GM21576 (cell line): ENCODE results near the gene ARID3B.

Experiments used
- ATAC-seq: cut with Tn5 transposase; IDR thresholded peaks from one replicate; pipeline ENCODE4 v1.9.1; 2021; ENCODE audit warnings: mild to moderate bottlenecking, moderate library complexity; ENCODE audit not compliant: unreplicated experiment

ARID3B gene

GRCh38 chr15:74633781-74634180 lies 92.8 kb downstream of the ARID3B start:
- ATAC-seq, result no peak

- no peak for ATAC-seq
These were observed 94.2 kb downstream of the ARID3B start for GRCh38 chr15:74635228-74635627.

GRCh38 chr15:74636984-74637383 lies 96.0 kb downstream of the ARID3B start:
- no peak for ATAC-seq

GRCh38 chr15:74641151-74641550 lies 100.1 kb downstream of the ARID3B start:
- ATAC-seq, result no peak

- no peak for ATAC-seq
These were observed 101.3 kb downstream of the ARID3B start for GRCh38 chr15:74642348-74642733.

- no peak for ATAC-seq
These were observed 102.0 kb downstream of the ARID3B start for GRCh38 chr15:74642734-74643664.

GRCh38 chr15:74643665-74644204 lies 102.7 kb downstream of the ARID3B start:
- no peak for ATAC-seq

GRCh38 chr15:74646480-74646879 lies 105.5 kb downstream of the ARID3B start:
- ATAC-seq, result no peak
